ENCODE measurements around the gene GRIK1.
"Not testable (repeated sequence)": the region's sequence is repeated elsewhere in the genome, so short reads cannot be mapped to it uniquely, and the experiment has no call there.

Gene GRIK1

GRCh38 chr21:29633756-29634155 lies 306.0 kb downstream of the GRIK1 start:
- no peaks in the 10 kb centered on the region for H3K4me1 Mint-ChIP-seq (ENCODE audit: low read depth)

GRCh38 chr21:29630441-29630840 lies 309.4 kb downstream of the GRIK1 start:
- Mint-ChIP-seq H3K4me1 (ENCODE audit: low read depth) (no peaks in the 10 kb centered on the region), H3K9me3 (no peaks in the 10 kb centered on the region), H3K36me3 (ENCODE audit: low read depth) (no peaks in the 10 kb centered on the region), H3K27me3 (ENCODE audit: low read depth) (no peaks in the 10 kb centered on the region), H3K27ac (no peak overlapping the region), H3K4me3 (no peak overlapping the region)
- DNase-seq (ENCODE audit: low spot score): no peak

More at GRCh38 chr21:29633756-29634155, 306.0 kb downstream of the GRIK1 start:
- Mint-ChIP-seq H3K4me3 (no peak overlapping the region), H3K9me3 (no peaks in the 10 kb centered on the region), H3K36me3 (ENCODE audit: low read depth) (no peaks in the 10 kb centered on the region), H3K27me3 (ENCODE audit: low read depth) (no peaks in the 10 kb centered on the region), H3K27ac (no peak overlapping the region)
- DNase-seq (ENCODE audit: low spot score): no peak

DNA sequence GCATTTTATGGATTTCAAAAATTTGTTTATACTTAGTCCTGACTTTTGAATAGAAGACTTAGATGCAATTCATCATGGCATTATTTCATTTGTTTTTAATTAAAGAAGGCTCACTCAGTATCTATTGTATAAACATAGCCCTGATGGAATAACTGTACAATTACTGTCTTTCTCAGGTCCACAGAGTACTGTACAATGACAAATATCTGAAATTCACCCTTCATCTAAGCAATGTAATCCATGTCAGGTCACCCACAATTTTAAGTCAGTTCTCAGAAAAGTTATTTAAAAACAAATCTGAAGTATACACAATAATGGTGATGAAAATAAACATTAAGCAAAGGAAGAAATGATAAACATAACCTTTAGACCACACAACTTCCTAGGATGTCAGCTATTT lies 311.9 kb downstream of the GRIK1 start:
- peaks cover under 1% of the 10 kb centered on the region for H3K27me3 Mint-ChIP-seq (ENCODE audit: low read depth)
- DNase-seq (ENCODE audit: low spot score): no peak
- H3K27ac Mint-ChIP-seq: no peak overlapping the region
- H3K9me3 Mint-ChIP-seq: no peaks in the 10 kb centered on the region
- no peaks in the 10 kb centered on the region for H3K36me3 Mint-ChIP-seq (ENCODE audit: low read depth)
- no peaks in the 10 kb centered on the region for H3K4me1 Mint-ChIP-seq (ENCODE audit: low read depth)
- H3K4me3 Mint-ChIP-seq: no peak overlapping the region

- Mint-ChIP-seq H3K27ac (no peak overlapping the region), H3K4me3 (no peak overlapping the region), H3K9me3 (no peaks in the 10 kb centered on the region), H3K4me1 (ENCODE audit: low read depth) (no peaks in the 10 kb centered on the region), H3K36me3 (ENCODE audit: low read depth) (no peaks in the 10 kb centered on the region), H3K27me3 (ENCODE audit: low read depth) (peaks cover 2% of the 10 kb centered on the region)
- DNase-seq (ENCODE audit: low spot score): no peak
Measured at GRCh38 chr21:29626801-29627470, 312.9 kb downstream of the GRIK1 start.

GRCh38 chr21:29625990-29626389 lies 313.8 kb downstream of the GRIK1 start:
- Mint-ChIP-seq H3K27ac (no peak overlapping the region), H3K36me3 (ENCODE audit: low read depth) (no peaks in the 10 kb centered on the region), H3K27me3 (ENCODE audit: low read depth) (peaks cover 2% of the 10 kb centered on the region), H3K9me3 (no peaks in the 10 kb centered on the region), H3K4me3 (no peak overlapping the region), H3K4me1 (ENCODE audit: low read depth) (no peaks in the 10 kb centered on the region)
- no peak for DNase-seq (ENCODE audit: low spot score)

DNA sequence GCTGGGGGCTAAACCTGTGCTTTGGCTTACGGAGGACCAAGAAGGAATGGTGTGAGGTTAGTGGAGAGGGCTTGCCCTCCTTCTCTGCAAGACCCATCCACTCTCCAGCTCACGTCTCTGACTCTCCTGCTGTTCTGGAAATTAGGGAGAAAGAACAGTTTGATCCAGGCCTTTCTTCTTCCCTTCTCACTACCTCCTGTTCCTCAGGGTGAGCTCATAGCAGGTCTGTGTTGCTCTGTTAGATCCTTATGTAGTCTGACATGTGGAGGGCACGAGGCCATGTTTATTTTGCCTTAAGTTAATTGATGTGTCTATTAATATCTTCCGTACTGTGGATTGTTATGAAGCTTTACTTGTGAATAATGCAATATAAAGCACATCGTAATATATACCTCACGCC lies 315.0 kb downstream of the GRIK1 start:
- H3K36me3 Mint-ChIP-seq (ENCODE audit: low read depth): no peaks in the 10 kb centered on the region
- H3K9me3 Mint-ChIP-seq: no peaks in the 10 kb centered on the region
- DNase-seq (ENCODE audit: low spot score): no peak
- peaks cover 2% of the 10 kb centered on the region for H3K27me3 Mint-ChIP-seq (ENCODE audit: low read depth)
- H3K27ac Mint-ChIP-seq: no peak overlapping the region
- no peak overlapping the region for H3K4me3 Mint-ChIP-seq
- H3K4me1 Mint-ChIP-seq (ENCODE audit: low read depth): no peaks in the 10 kb centered on the region

DNA sequence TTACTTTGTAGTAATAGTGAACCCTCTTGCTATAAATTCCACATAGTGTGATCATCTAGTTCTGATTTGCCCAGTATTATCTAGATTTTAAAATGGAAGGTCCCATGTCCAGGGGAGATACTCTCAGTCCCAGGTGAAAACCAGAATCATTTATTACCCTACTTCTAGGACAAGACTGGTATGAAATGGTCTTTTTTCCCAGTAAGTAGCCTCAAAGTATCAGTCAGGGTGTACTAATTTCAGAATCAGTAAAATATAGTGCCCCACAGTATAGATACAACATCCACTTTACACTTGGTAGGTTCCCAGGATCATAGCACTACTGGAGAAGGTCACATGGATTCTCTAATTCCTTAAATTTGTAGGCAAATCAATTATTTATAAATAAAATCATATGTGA lies 318.3 kb downstream of the GRIK1 start:
- peaks cover 3% of the 10 kb centered on the region for H3K9me3 Mint-ChIP-seq
- H3K27ac Mint-ChIP-seq: no peak overlapping the region
- H3K4me1 Mint-ChIP-seq (ENCODE audit: low read depth): no peaks in the 10 kb centered on the region
- no peaks in the 10 kb centered on the region for H3K36me3 Mint-ChIP-seq (ENCODE audit: low read depth)
- DNase-seq (ENCODE audit: low spot score): no peak
- peaks cover 2% of the 10 kb centered on the region for H3K27me3 Mint-ChIP-seq (ENCODE audit: low read depth)
- no peak overlapping the region for H3K4me3 Mint-ChIP-seq

GRCh38 chr21:29616209-29616751 lies 323.5 kb downstream of the GRIK1 start:
- no peaks in the 10 kb centered on the region for H3K4me1 Mint-ChIP-seq (ENCODE audit: low read depth)
- peaks cover 3% of the 10 kb centered on the region for H3K9me3 Mint-ChIP-seq
- H3K27me3 Mint-ChIP-seq (ENCODE audit: low read depth): no peaks in the 10 kb centered on the region
- no peak for DNase-seq (ENCODE audit: low spot score)
- H3K4me3 Mint-ChIP-seq: no peak overlapping the region
- H3K36me3 Mint-ChIP-seq (ENCODE audit: low read depth): no peaks in the 10 kb centered on the region
- no peak overlapping the region for H3K27ac Mint-ChIP-seq

- no peaks in the 10 kb centered on the region for H3K36me3 Mint-ChIP-seq (ENCODE audit: low read depth)
Measured at GRCh38 chr21:29613877-29614276, 325.9 kb downstream of the GRIK1 start.

DNA sequence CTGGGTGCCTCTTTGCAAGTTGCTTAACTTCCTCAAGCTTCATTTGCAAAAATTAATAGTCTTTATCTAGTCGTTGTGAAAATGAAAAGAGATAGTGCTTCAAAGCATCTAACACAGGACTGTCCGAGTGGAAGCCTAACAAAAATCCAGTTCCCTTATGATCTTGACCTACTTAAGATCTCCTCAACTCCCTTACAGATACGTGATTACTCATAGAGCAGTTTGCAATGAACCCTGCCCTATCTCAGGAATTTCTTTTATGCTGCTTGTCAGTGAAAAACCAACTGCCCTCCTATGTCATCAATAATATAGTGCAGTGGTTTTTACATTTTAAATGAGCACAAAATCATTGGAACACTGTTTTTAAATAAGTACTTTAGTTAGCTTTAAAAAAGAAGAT lies 326.8 kb downstream of the GRIK1 start:
- no peaks in the 10 kb centered on the region for H3K9me3 Mint-ChIP-seq

More at GRCh38 chr21:29613877-29614276, 325.9 kb downstream of the GRIK1 start:
- H3K4me1 Mint-ChIP-seq (ENCODE audit: low read depth): no peaks in the 10 kb centered on the region
- no peak overlapping the region for H3K4me3 Mint-ChIP-seq
- no peak overlapping the region for H3K27ac Mint-ChIP-seq
- no peak for DNase-seq (ENCODE audit: low spot score)
- peaks cover 3% of the 10 kb centered on the region for H3K9me3 Mint-ChIP-seq
- no peaks in the 10 kb centered on the region for H3K27me3 Mint-ChIP-seq (ENCODE audit: low read depth)

DNA sequence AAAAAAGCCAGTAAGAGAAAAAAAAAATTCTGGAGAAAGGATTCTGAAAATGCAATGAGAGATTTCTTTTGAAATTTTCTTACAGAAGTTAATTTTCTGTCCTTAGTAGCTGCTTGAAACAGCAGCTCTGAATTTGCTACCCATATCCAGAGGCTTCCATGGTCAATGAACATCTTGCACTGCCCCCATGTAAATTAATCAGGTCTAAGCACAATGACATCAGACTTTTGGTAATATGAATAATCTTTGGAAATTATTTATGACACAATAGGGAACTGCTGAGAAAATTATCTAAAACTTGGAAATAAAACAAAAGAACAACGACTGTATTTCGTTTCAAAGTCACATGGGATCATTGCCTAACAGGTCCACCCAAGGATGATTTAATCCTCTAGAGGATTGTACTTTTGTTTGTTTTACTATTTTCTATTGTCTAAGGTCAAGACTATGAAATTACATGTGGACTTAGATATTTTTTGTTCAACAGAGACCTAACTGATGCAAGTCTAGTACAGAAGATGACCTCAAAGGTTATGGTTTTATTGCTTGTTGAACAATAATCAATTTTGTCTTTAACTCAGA lies 328.9 kb downstream of the GRIK1 start:
- Mint-ChIP-seq H3K9me3 (no peaks in the 10 kb centered on the region), H3K27ac (no peak overlapping the region), H3K36me3 (ENCODE audit: low read depth) (no peaks in the 10 kb centered on the region), H3K4me1 (ENCODE audit: low read depth) (no peaks in the 10 kb centered on the region), H3K4me3 (no peak overlapping the region), H3K27me3 (ENCODE audit: low read depth) (no peaks in the 10 kb centered on the region)
- no peak for DNase-seq (ENCODE audit: low spot score)

More for the DNA sequence above, 326.8 kb downstream of the GRIK1 start:
- DNase-seq (ENCODE audit: low spot score): no peak
- Mint-ChIP-seq H3K4me1 (ENCODE audit: low read depth) (no peaks in the 10 kb centered on the region), H3K36me3 (ENCODE audit: low read depth) (no peaks in the 10 kb centered on the region), H3K27me3 (ENCODE audit: low read depth) (no peaks in the 10 kb centered on the region), H3K27ac (no peak overlapping the region), H3K4me3 (no peak overlapping the region)

DNA sequence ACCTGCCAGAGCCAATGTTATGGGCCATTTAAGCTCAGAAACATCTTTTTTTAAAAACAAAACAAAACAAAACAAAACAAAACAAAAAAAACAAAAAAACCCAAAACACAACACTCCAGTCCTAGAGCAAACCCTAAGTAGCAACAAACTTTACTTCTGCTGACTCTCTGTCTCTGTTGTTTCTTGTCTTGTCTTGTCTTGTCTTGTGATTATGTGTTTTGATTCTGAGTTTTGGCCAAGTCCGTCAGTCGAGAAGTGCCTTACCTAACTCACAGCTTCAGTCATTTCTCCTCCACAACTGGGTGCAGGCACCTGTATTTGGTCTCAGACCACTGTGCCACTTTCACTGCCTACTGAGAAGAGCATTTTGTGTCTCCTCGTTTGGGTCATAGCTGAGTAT lies 333.2 kb downstream of the GRIK1 start:
- Mint-ChIP-seq H3K9me3 (no peaks in the 10 kb centered on the region), H3K27me3 (ENCODE audit: low read depth) (no peaks in the 10 kb centered on the region), H3K27ac (no peak overlapping the region), H3K36me3 (ENCODE audit: low read depth) (no peaks in the 10 kb centered on the region), H3K4me1 (ENCODE audit: low read depth) (no peaks in the 10 kb centered on the region), H3K4me3 (no peak overlapping the region)
- DNase-seq (ENCODE audit: low spot score): no peak

DNA sequence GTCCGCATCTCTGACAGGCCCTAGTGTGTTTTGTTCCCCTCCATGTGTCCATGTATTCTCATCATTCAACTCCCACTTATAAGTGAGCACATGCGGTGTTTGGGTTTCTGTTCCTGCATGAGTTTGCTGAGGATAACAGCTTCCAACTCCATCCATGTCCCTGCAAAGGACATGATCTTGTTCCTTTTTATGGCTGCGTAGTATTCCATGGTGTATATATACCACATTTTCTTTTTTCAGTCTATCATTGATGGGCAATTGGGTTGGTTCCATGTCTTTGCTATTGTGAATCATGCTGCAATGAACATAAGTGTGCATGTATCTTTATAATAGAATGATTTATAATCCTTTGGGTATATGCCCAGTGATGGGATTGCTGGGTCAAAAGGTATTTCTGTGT lies 334.6 kb downstream of the GRIK1 start:
- not testable (repeated sequence) for H3K36me3 Mint-ChIP-seq (ENCODE audit: low read depth); H3K27ac Mint-ChIP-seq; H3K4me1 Mint-ChIP-seq (ENCODE audit: low read depth); H3K27me3 Mint-ChIP-seq (ENCODE audit: low read depth); H3K9me3 Mint-ChIP-seq; DNase-seq (ENCODE audit: low spot score); H3K4me3 Mint-ChIP-seq

DNA sequence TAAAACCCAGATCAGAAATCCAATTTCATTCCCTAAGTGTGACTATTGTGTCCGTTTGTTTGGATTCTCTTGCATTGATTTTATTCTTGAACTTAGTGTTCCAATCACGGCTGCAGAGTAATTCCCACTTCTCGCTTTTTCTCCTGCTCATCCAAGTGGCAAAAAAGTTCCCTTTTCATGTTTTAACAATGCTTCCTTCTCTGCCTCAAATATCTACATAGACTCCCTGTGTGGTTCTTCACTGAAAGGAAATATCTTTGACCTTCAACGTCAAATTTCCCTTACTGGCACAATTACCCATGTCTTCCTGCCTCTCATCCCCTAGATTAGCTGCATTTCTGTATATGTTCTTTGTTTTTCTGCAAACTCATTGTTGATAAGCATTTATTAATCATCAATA lies 335.7 kb downstream of the GRIK1 start:
- no peak overlapping the region for H3K4me3 Mint-ChIP-seq
- H3K9me3 Mint-ChIP-seq: no peaks in the 10 kb centered on the region
- no peaks in the 10 kb centered on the region for H3K27me3 Mint-ChIP-seq (ENCODE audit: low read depth)
- no peak for DNase-seq (ENCODE audit: low spot score)
- H3K4me1 Mint-ChIP-seq (ENCODE audit: low read depth): no peaks in the 10 kb centered on the region
- H3K27ac Mint-ChIP-seq: no peak overlapping the region
- H3K36me3 Mint-ChIP-seq (ENCODE audit: low read depth): no peaks in the 10 kb centered on the region

GRCh38 chr21:29601047-29601446 lies 338.7 kb downstream of the GRIK1 start:
- Mint-ChIP-seq H3K27ac (no peak overlapping the region), H3K36me3 (ENCODE audit: low read depth) (no peaks in the 10 kb centered on the region), H3K4me1 (ENCODE audit: low read depth) (no peaks in the 10 kb centered on the region), H3K27me3 (ENCODE audit: low read depth) (no peaks in the 10 kb centered on the region), H3K4me3 (no peak overlapping the region), H3K9me3 (no peaks in the 10 kb centered on the region)
- DNase-seq (ENCODE audit: low spot score): no peak
